GM12801 (cell line): ENCODE measurements around the gene GPER1.

ENCODE experiments used
- CTCF ChIP-seq: IDR thresholded peaks from one replicate; pipeline ENCODE4 v1.5.1; 2011; ENCODE audit warnings: control low read depth; ENCODE audit not compliant: insufficient read length; ENCODE audit errors: extremely low read depth

Gene GPER1

GRCh38 chr7:1061180-1061579 lies 26.7 kb upstream of the GPER1 start:
- TF ChIP-seq CTCF = no peak

- TF ChIP-seq CTCF = no peak
Observed at GRCh38 chr7:1062296-1063294, 25.3 kb upstream of the GPER1 start.

GRCh38 chr7:1063361-1063760 lies 24.6 kb upstream of the GPER1 start:
- no peak for TF ChIP-seq CTCF

GRCh38 chr7:1064581-1064980 lies 23.3 kb upstream of the GPER1 start:
- TF ChIP-seq CTCF = no peak

DNA sequence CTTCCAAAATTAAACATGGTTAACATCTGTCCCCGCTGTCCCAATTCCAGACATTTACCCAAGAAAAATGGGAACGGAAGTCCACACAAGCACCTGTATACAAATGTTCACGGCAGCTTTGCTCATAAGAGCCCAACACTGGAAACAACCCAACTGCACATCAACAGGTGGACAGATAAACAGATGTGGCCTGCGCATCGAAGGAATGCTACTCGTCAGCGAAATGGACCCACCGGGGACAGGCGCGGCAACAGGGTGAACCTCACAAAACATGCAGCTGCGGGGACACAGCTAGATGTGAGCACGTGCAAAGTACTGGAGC lies 22.7 kb upstream of the GPER1 start:
- TF ChIP-seq CTCF = no peak

- no peak for TF ChIP-seq CTCF
Observed at GRCh38 chr7:1065585-1066241, 22.2 kb upstream of the GPER1 start.

DNA sequence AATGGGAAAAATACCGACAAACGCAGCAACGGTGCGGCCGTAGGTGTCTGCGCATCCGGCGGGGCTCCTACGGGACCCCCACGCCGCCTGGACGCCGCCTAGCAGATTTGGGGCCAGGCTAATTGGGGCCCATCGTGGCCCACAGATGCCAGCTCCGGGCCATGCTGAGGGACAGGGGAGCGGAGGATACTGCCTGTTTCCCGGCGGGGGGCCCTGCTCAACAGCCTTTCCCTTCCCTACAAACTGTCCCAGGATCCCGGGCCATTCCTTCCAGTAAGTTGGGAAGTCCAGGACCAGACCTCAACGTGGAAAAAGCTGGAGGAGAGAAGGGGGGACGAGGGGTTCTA lies 21.7 kb upstream of the GPER1 start:
- no peak for TF ChIP-seq CTCF
